Fibroblast of lung (primary cell): ENCODE measurements around the gene ARHGEF33. TPM values are rescaled to one million over a fixed set of nuclear protein-coding genes. Genes with fewer than 3 reads are reported as not detected.

ENCODE experiments used
- DNase-seq, 2 donors: peaks; one replicate each; pipeline versions ENCODE4 v3.0.0 to v3.0.0-alpha.2; 2010; ENCODE audit warnings: low read depth in 2 of 2
- H2AFZ ChIP-seq: 2 replicates; pipeline ENCODE4 v1.5.1; 2012; ENCODE audit warnings: low read length, control low read depth, inconsistent platforms
- H3K27ac ChIP-seq: 2 replicates; pipeline ENCODE4 v1.5.1; 2011; ENCODE audit warnings: low read length, control low read depth; ENCODE audit not compliant: insufficient read depth
- H3K27me3 ChIP-seq: 2 replicates; pipeline ENCODE4 v1.5.1; 2011; ENCODE audit warnings: mild to moderate bottlenecking, low read length; ENCODE audit not compliant: control insufficient read depth, insufficient read depth
- H3K36me3 ChIP-seq: 2 replicates; pipeline ENCODE4 v1.5.1; 2011; ENCODE audit warnings: low read length; ENCODE audit not compliant: control insufficient read depth, insufficient read depth
- H3K4me1 ChIP-seq: 2 replicates; pipeline ENCODE4 v1.5.1; 2011; ENCODE audit warnings: low read length; ENCODE audit not compliant: control insufficient read depth, insufficient read depth; ENCODE audit errors: extremely low read depth
- H3K4me2 ChIP-seq: 2 replicates; pipeline ENCODE4 v1.5.1; 2011; ENCODE audit warnings: low read length, control low read depth; ENCODE audit not compliant: insufficient read depth; ENCODE audit errors: extremely low read depth
- H3K4me3 ChIP-seq, 4 experiments: fragments of 200-600 bp in 1 of 4; sonication (generic) in 1 of 4; replicated peaks in 1 of 4; 2 replicates each; pipeline ENCODE4 v1.5.1; 2011 to 2016; ENCODE audit warnings: low read length in 4 of 4, low read depth in 3 of 4, mild to moderate bottlenecking in 3 of 4, control low read depth in 2 of 4, inconsistent platforms in 1 of 4, mixed read lengths in 1 of 4; ENCODE audit not compliant: insufficient read depth in 1 of 4; ENCODE audit errors: control extremely low read depth in 1 of 4
- H3K79me2 ChIP-seq: 2 replicates; pipeline ENCODE4 v1.5.1; 2012; ENCODE audit warnings: mild to moderate bottlenecking, low read length, inconsistent platforms; ENCODE audit not compliant: control insufficient read depth, insufficient read depth
- H3K9ac ChIP-seq: 2 replicates; pipeline ENCODE4 v1.5.1; 2011; ENCODE audit warnings: mild to moderate bottlenecking, low read length, control low read depth; ENCODE audit not compliant: insufficient read depth
- H3K9me3 ChIP-seq: 2 replicates; pipeline ENCODE4 v1.5.1; 2012; ENCODE audit warnings: low read depth, low read length; ENCODE audit not compliant: control insufficient read depth, insufficient read depth
- H4K20me1 ChIP-seq: 2 replicates; pipeline ENCODE4 v1.5.1; 2011; ENCODE audit warnings: low read length; ENCODE audit not compliant: control insufficient read depth, insufficient read depth; ENCODE audit errors: extremely low read depth
- CTCF ChIP-seq, 2 donors: IDR thresholded peaks in 1 of 2; conservative IDR thresholded peaks in 1 of 2; 1 replicate in 1 of 2; 2 replicates in 1 of 2; pipeline ENCODE4 v1.5.1; 2011 to 2012; ENCODE audit warnings: low read length in 2 of 2, control low read depth in 1 of 2, inconsistent platforms in 1 of 2, low read depth in 1 of 2, mild to moderate bottlenecking in 1 of 2
- EZH2 ChIP-seq: IDR thresholded peaks from 2 replicates; pipeline ENCODE4 v1.5.1; 2012; ENCODE audit warnings: low read length, control low read depth, mild to moderate bottlenecking; ENCODE audit errors: missing control alignments
- polyA plus RNA-seq, 2 donors: library from polyadenylated mRNA; depleted of rRNA in 1 of 2; stranded (reverse) in 1 of 2; unstranded in 1 of 2; fragments of >200 nt; gene quantifications; 2 replicates each; pipeline ENCODE4 v1.2.1, GENCODE V29; 2011 to 2012; ENCODE audit warnings: missing spikeins in 1 of 2
- total RNA-seq: library from RNA; depleted of rRNA; stranded (reverse); fragments of >200 nt; gene quantifications from 2 replicates; pipeline ENCODE4 v1.2.1, GENCODE V29; 2014

The ARHGEF33 gene
- total and polyA plus RNA-seq, 2 donors (not counting 1 experiment from before 2014, with no cell fraction given), result 0.10 to 0.50 TPM

GRCh38 chr2:39017334-39017733 is 127.7 kb downstream of the ARHGEF33 start:
- no peak overlapping the region for H3K4me2 ChIP-seq
- no peak overlapping the region for H2AFZ ChIP-seq
- DNase-seq, result no peak
- H3K27ac ChIP-seq, result no peak overlapping the region
- H3K36me3 ChIP-seq, result peaks cover 2% of the 10 kb centered on the region
- H3K27me3 ChIP-seq, result no peaks in the 10 kb centered on the region
- H3K9me3 ChIP-seq, result no peaks in the 10 kb centered on the region
- H3K4me3 ChIP-seq, result no peak overlapping the region
- TF ChIP-seq EZH2, result no peak
- TF ChIP-seq CTCF (conservative IDR thresholded peaks at IDR 0.05 in 1 of 2, IDR thresholded peaks at IDR 0.05 in 1 of 2; ENCODE audit: low read depth in 1 of 2, low read length in 2 of 2), result no peak
- H3K79me2 ChIP-seq, result no peaks in the 10 kb centered on the region
- H4K20me1 ChIP-seq, result no peaks in the 10 kb centered on the region
- no peak overlapping the region for H3K9ac ChIP-seq
- no peaks in the 10 kb centered on the region for H3K4me1 ChIP-seq

GRCh38 chr2:39018638-39019037 is 129.0 kb downstream of the ARHGEF33 start:
- H3K4me1 ChIP-seq, result no peaks in the 10 kb centered on the region
- no peak for DNase-seq
- no peaks in the 10 kb centered on the region for H3K27me3 ChIP-seq
- no peak overlapping the region for H3K9ac ChIP-seq
- H3K36me3 ChIP-seq, result no peaks in the 10 kb centered on the region
- H3K9me3 ChIP-seq, result no peaks in the 10 kb centered on the region
- no peaks in the 10 kb centered on the region for H4K20me1 ChIP-seq
- no peak for TF ChIP-seq EZH2
- TF ChIP-seq CTCF (conservative IDR thresholded peaks at IDR 0.05 in 1 of 2, IDR thresholded peaks at IDR 0.05 in 1 of 2; ENCODE audit: low read depth in 1 of 2, low read length in 2 of 2), result no peak
- no peak overlapping the region for H3K4me3 ChIP-seq
- no peak overlapping the region for H3K27ac ChIP-seq
- no peak overlapping the region for H3K4me2 ChIP-seq
- no peaks in the 10 kb centered on the region for H3K79me2 ChIP-seq
- no peak overlapping the region for H2AFZ ChIP-seq

- TF ChIP-seq EZH2, result no peak
- TF ChIP-seq CTCF (conservative IDR thresholded peaks at IDR 0.05 in 1 of 2, IDR thresholded peaks at IDR 0.05 in 1 of 2; ENCODE audit: low read depth in 1 of 2, low read length in 2 of 2), result no peak
- Histone ChIP-seq H3K4me1 (no peaks in the 10 kb centered on the region), H3K79me2 (no peaks in the 10 kb centered on the region), H2AFZ (no peak overlapping the region), H3K4me3 (no peak overlapping the region), H4K20me1 (no peaks in the 10 kb centered on the region), H3K27ac (no peak overlapping the region), H3K9me3 (no peaks in the 10 kb centered on the region), H3K27me3 (no peaks in the 10 kb centered on the region), H3K36me3 (no peaks in the 10 kb centered on the region), H3K9ac (no peak overlapping the region), H3K4me2 (no peak overlapping the region)
- DNase-seq, result no peak
These were observed 130.7 kb downstream of the ARHGEF33 start for GRCh38 chr2:39020383-39020782.
